T-helper 22 cell (primary cell): ENCODE measurements around the gene ST6GALNAC4.
"Not testable (repeated sequence)": the region's sequence is repeated elsewhere in the genome, so short reads cannot be mapped to it uniquely, and the experiment has no call there.

ENCODE experiments used
- DNase-seq: peaks from one replicate; pipeline ENCODE4 v3.0.0-alpha.2; 2020; ENCODE audit warnings: low read depth

The ST6GALNAC4 gene

DNA sequence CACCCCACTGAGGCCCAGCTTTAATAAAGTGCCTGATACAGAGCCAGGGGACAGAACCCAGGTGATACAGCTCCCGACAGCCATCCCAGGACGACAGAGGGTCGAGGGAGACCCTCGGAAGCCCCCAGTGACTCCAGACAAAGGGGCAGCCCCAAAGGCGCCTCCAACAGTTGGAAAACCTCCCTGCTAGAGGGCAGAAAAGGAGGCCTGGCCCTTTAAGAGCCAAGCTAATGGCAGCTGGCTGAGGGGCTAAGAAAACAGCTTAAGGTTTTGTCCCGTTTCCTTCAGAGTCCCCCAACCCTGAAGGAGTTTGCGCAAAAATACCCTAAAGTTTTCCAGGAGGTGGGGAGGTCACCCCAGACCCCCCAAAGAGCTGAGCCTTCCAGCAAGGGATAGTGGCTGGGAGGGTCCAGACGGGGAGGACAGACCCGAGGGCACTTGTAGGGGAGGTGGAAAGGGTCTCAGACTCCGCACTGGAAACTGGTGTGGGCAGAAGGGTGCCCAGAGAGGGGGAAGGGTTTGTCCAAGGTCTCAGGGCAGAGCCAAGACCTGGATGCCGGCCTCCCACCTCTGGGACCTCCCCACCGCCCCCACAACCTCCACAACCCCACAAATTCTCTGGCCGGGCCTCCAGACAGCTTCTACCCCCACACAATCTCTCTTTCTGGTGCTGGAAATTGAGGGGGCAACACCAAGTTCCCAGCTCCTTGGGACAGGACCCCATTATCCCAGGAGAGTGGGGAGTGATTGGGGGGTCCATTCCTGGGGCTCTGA lies 31.1 kb downstream of the ST6GALNAC4 start:
- DNase-seq = no peak

GRCh38 chr9:127884976-127885490 lies 31.8 kb downstream of the ST6GALNAC4 start:
- no peak for DNase-seq

- no peak for DNase-seq
These were observed 32.4 kb downstream of the ST6GALNAC4 start for GRCh38 chr9:127884427-127884911.

DNA sequence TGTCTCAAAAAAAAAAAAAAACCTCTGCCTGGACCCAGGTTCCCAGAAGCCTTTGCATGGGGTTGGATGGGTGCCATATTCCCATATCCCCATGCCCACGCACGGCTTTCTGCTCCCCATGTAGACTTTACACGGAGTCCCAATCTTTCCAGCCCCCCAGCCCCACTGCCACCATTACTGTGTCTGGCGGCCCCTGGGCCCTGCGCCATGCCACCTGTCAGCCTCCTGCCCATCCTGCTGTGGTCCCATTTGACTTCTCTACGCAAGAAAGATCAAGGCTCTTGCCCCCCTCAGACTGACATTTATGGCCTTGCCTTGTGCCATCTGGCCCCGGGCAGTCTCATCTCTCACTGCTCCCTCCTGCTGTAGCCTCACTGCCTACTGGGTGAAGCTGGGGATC lies 32.9 kb downstream of the ST6GALNAC4 start:
- no peak for DNase-seq

GRCh38 chr9:127881715-127882114 lies 35.1 kb downstream of the ST6GALNAC4 start:
- not testable (repeated sequence) for DNase-seq

- no peak for DNase-seq
These were observed 36.7 kb downstream of the ST6GALNAC4 start for GRCh38 chr9:127880143-127880542.

GRCh38 chr9:127878652-127879390 lies 38.0 kb downstream of the ST6GALNAC4 start:
- no peak for DNase-seq

- no peak for DNase-seq
These were observed 38.7 kb downstream of the ST6GALNAC4 start for GRCh38 chr9:127878001-127878651.

GRCh38 chr9:127877566-127877998 lies 39.3 kb downstream of the ST6GALNAC4 start, which contains the start of gene AK1:
Gene AK1 (minus strand): TSS chr9:127877675. CDS start chr9:127874617, 3,058 bp downstream.
- DNase-seq = no peak

DNA sequence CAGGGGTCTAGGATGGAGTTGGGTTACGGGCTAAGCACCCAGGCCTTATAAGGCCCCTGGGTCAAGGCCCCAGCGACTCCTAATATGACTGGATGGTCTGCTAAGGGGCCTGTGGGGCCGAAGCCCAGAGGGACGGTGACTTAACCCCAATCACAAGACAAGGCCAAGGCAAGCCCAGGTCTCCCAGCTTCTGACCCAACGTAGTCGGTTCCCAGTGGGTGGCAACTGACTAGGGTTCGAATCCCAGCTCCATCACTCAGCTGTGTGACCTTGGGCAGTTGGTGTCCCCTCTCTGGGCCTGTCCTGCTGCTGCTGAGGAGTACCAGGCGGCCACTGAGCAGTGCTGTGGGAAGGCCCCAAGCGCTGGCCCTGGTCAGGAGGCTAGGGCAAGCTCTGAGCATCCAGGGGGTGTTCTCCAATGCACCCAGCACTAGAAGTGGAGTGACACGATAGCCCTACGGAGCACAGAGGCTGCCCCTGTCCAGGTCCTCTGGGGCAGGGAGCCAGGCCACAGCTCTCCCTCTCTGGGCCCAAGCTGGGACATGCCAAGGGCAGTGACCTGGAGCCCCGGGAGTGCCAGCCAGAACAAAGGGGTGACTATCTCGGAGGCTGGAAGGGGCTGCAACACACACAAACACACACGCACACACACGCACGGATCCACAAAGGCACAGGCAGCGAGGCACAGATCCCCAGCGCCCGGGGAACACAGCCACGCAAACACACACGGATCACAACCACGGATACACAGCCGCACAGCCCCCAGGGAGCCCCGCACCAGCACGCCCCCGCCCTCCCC lies 39.9 kb downstream of the ST6GALNAC4 start:
- no peak for DNase-seq

- DNase-seq = no peak
These were observed 40.6 kb downstream of the ST6GALNAC4 start for GRCh38 chr9:127876026-127876763.

DNA sequence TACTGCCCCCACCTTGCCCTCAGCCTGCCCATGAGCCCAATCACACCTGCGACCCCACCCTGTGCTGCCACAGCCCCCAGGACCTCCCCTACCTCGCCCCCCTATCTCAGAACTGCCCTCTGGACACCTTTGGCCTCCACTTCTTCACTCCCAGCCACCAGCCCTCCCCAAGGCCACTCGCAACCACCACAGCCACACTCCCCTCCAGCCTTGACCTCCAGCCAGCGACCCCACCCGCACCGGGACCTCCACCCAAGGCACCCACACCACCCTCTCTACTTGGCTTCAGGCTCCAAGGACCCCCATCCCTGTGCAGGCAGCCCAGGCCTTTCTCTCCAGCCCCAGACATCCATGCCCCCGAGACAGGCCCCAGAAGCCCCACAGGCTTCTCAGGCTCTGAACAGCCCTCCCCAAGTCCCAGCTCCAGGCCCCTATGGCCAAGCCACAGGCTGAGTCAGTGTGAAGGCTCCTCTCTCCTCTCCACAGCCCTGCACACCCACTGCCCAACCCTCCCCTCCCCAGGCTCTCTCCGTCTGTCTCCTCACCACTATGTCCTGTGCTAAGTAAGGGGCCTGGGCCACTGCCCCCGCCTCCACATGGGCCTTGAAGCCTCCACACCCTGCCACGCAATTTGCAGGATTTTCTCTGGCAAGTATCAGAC lies 41.4 kb downstream of the ST6GALNAC4 start:
- no peak for DNase-seq

GRCh38 chr9:127874301-127875221 lies 42.3 kb downstream of the ST6GALNAC4 start:
- no peak for DNase-seq

GRCh38 chr9:127873886-127874285 lies 43.0 kb downstream of the ST6GALNAC4 start:
- DNase-seq = no peak

GRCh38 chr9:127873223-127873691 lies 43.6 kb downstream of the ST6GALNAC4 start:
- no peak for DNase-seq

- no peak for DNase-seq
These were observed 44.2 kb downstream of the ST6GALNAC4 start for GRCh38 chr9:127872369-127873222.

DNA sequence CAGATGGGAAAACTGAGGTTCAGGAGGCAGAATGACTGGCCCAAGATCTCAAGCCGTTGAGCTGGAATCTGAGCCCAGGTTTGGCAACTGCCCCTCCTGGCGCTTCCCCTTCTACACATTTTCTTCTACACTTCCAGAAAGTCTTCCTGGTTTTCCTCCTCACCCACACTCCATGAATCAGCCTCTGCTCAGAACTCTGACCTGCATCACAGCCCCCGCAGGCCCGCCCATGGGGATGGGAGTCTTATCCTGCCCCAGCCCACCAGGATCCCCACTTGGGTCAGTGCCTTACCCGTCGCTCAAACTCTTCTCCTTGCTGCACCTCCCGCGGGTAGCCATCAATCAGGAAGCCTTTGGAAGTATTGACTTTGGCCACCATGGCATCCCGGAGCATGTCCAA lies 45.3 kb downstream of the ST6GALNAC4 start:
- no peak for DNase-seq

- DNase-seq = no peak
These were observed 46.0 kb downstream of the ST6GALNAC4 start for GRCh38 chr9:127870887-127871286.
